HepG2 (cell line): ENCODE measurements around the gene MGLL.

Experiments
- CENPT ChIP-seq: sonication (generic); formaldehyde crosslinking; IDR thresholded peaks from 2 replicates; pipeline ENCODE4 v1.8.0; 2022; ENCODE audit warnings: low read depth, mild to moderate bottlenecking, moderate library complexity, missing genetic modification reagents
- CREB1 ChIP-seq, 2 experiments: fragments of 450-650 bp in 1 of 2; IDR thresholded peaks; 2 replicates each; pipeline ENCODE4 v1.6.1; 2016 to 2017; ENCODE audit warnings: control low read depth in 1 of 2, mild to moderate bottlenecking in 1 of 2, missing compliant biosample characterization in 1 of 2, missing genetic modification characterization in 1 of 2
- GABPB1 ChIP-seq: IDR thresholded peaks from 2 replicates; pipeline ENCODE4 v1.6.1; 2016; ENCODE audit warnings: mild to moderate bottlenecking, missing genetic modification reagents, moderate library complexity, missing compliant biosample characterization
- HNF4G ChIP-seq, 2 experiments: sonication (generic) in 1 of 2; formaldehyde crosslinking in 1 of 2; IDR thresholded peaks; 2 replicates each; pipeline versions ENCODE4 v1.4.0 to v1.6.1; 2011 to 2020; ENCODE audit warnings: borderline replicate concordance in 2 of 2, low read depth in 2 of 2, mild to moderate bottlenecking in 2 of 2, low read length in 1 of 2, missing genetic modification reagents in 1 of 2, moderate library complexity in 1 of 2
- PHF21A ChIP-seq: sonication (generic); formaldehyde crosslinking; IDR thresholded peaks from 2 replicates; pipeline ENCODE4 v1.5.0; 2020; ENCODE audit warnings: mild to moderate bottlenecking, missing genetic modification reagents
- POLR2A ChIP-seq, 2 experiments: IDR thresholded peaks; 2 replicates each; pipeline ENCODE4 v1.6.1; 2011; ENCODE audit warnings: low read depth in 2 of 2, low read length in 2 of 2, mild to moderate bottlenecking in 1 of 2, moderate library complexity in 1 of 2; ENCODE audit not compliant: insufficient read depth in 1 of 2
- RFX5 ChIP-seq: IDR thresholded peaks from 2 replicates; pipeline ENCODE4 v1.6.1; 2011; ENCODE audit warnings: low read depth, low read length, improper control_type of control experiment
- SNAPC2 ChIP-seq: sonication (generic); formaldehyde crosslinking; IDR thresholded peaks from 2 replicates; pipeline ENCODE4 v1.8.1; 2022; ENCODE audit warnings: mild to moderate bottlenecking, missing genetic modification reagents
- TF ChIP-seq, protein P1 (sequence below): sonication (generic); formaldehyde crosslinking; IDR thresholded peaks from 2 replicates; pipeline ENCODE4; 2020; ENCODE audit warnings: missing genetic modification reagents, mild to moderate bottlenecking, borderline replicate concordance
- TF ChIP-seq, protein P2 (sequence below), 2 experiments: IDR thresholded peaks; 2 replicates each; pipeline ENCODE4 v1.6.1; 2011 to 2012; ENCODE audit warnings: low read length in 2 of 2, borderline replicate concordance in 1 of 2, low read depth in 1 of 2, mild to moderate bottlenecking in 1 of 2, moderate library complexity in 1 of 2
- TF ChIP-seq, protein P3 (sequence below): sonication (generic); formaldehyde crosslinking; IDR thresholded peaks from 2 replicates; pipeline ENCODE4 v1.5.0; 2020; ENCODE audit warnings: mild to moderate bottlenecking, missing genetic modification reagents, moderate library complexity
- TF ChIP-seq, protein P4 (sequence below): sonication (generic); formaldehyde crosslinking; IDR thresholded peaks from 2 replicates; pipeline ENCODE4 v1.4.0; 2020; ENCODE audit warnings: missing genetic modification reagents

DNA sequence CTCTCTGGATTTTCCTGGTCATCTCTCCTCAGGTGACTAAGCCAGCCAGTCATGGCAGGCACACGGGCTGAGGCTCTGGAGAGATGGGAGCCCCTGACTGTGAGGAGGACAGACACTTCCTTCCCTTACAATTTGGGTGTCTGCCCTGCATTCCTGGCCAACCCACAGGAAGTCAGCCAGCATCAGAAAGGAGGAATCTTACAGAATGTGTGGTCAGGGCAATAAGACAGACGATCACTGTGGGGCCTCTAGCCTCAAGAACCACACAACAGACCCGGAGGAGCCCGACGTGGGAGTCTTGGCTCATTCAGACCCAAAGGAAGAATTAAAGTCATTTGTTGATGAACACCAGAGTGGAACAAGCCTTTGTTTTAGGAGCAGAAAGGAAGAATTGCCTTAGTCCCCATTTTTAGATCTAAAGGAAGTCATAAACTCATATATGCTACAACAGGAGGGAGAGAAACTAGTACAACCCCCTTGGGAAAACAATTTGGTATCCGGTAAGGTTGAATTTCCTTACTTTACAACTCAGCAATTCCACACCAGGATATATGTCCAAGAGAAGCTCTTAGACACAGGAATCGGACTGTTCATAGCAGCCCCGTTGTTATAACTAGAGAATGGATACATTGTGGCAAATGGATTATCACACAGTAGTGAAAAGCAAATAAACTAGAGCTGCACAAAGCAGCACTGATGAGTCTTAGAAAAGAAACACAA, 87.4 kb downstream of the MGLL start:
- TF ChIP-seq POLR2A (IDR thresholded peaks at IDR 0.05; ENCODE audit: insufficient read depth in 1 of 2, low read depth in 2 of 2, low read length in 2 of 2) (no peak), GABPB1 (CRISPR knock-in tag) (no peak), SNAPC2 (CRISPR knock-in tag) (no peak), CENPT (CRISPR knock-in tag) (no peak), HNF4G (IDR thresholded peaks at IDR 0.05; ENCODE audit: borderline replicate concordance, low read depth, low read length) (no peak), HNF4G (CRISPR knock-in tag; IDR thresholded peaks at IDR 0.05; ENCODE audit: borderline replicate concordance, low read depth) (no peak), RFX5 (no peak), PHF21A (CRISPR knock-in tag) (no peak), CREB1 (IDR thresholded peaks at IDR 0.05) (no peak), CREB1 (CRISPR knock-in tag; IDR thresholded peaks at IDR 0.05) (no peak)
- TF ChIP-seq, protein P1, sequence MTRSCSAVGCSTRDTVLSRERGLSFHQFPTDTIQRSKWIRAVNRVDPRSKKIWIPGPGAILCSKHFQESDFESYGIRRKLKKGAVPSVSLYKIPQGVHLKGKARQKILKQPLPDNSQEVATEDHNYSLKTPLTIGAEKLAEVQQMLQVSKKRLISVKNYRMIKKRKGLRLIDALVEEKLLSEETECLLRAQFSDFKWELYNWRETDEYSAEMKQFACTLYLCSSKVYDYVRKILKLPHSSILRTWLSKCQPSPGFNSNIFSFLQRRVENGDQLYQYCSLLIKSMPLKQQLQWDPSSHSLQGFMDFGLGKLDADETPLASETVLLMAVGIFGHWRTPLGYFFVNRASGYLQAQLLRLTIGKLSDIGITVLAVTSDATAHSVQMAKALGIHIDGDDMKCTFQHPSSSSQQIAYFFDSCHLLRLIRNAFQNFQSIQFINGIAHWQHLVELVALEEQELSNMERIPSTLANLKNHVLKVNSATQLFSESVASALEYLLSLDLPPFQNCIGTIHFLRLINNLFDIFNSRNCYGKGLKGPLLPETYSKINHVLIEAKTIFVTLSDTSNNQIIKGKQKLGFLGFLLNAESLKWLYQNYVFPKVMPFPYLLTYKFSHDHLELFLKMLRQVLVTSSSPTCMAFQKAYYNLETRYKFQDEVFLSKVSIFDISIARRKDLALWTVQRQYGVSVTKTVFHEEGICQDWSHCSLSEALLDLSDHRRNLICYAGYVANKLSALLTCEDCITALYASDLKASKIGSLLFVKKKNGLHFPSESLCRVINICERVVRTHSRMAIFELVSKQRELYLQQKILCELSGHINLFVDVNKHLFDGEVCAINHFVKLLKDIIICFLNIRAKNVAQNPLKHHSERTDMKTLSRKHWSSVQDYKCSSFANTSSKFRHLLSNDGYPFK (CRISPR knock-in tag), result no peak
- TF ChIP-seq, protein P2, sequence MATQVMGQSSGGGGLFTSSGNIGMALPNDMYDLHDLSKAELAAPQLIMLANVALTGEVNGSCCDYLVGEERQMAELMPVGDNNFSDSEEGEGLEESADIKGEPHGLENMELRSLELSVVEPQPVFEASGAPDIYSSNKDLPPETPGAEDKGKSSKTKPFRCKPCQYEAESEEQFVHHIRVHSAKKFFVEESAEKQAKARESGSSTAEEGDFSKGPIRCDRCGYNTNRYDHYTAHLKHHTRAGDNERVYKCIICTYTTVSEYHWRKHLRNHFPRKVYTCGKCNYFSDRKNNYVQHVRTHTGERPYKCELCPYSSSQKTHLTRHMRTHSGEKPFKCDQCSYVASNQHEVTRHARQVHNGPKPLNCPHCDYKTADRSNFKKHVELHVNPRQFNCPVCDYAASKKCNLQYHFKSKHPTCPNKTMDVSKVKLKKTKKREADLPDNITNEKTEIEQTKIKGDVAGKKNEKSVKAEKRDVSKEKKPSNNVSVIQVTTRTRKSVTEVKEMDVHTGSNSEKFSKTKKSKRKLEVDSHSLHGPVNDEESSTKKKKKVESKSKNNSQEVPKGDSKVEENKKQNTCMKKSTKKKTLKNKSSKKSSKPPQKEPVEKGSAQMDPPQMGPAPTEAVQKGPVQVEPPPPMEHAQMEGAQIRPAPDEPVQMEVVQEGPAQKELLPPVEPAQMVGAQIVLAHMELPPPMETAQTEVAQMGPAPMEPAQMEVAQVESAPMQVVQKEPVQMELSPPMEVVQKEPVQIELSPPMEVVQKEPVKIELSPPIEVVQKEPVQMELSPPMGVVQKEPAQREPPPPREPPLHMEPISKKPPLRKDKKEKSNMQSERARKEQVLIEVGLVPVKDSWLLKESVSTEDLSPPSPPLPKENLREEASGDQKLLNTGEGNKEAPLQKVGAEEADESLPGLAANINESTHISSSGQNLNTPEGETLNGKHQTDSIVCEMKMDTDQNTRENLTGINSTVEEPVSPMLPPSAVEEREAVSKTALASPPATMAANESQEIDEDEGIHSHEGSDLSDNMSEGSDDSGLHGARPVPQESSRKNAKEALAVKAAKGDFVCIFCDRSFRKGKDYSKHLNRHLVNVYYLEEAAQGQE (IDR thresholded peaks at IDR 0.05; ENCODE audit: borderline replicate concordance in 1 of 2, low read depth in 1 of 2, low read length in 2 of 2), result no peak
- TF ChIP-seq, protein P3, sequence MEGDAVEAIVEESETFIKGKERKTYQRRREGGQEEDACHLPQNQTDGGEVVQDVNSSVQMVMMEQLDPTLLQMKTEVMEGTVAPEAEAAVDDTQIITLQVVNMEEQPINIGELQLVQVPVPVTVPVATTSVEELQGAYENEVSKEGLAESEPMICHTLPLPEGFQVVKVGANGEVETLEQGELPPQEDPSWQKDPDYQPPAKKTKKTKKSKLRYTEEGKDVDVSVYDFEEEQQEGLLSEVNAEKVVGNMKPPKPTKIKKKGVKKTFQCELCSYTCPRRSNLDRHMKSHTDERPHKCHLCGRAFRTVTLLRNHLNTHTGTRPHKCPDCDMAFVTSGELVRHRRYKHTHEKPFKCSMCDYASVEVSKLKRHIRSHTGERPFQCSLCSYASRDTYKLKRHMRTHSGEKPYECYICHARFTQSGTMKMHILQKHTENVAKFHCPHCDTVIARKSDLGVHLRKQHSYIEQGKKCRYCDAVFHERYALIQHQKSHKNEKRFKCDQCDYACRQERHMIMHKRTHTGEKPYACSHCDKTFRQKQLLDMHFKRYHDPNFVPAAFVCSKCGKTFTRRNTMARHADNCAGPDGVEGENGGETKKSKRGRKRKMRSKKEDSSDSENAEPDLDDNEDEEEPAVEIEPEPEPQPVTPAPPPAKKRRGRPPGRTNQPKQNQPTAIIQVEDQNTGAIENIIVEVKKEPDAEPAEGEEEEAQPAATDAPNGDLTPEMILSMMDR (CRISPR knock-in tag), result no peak
- TF ChIP-seq, protein P4, sequence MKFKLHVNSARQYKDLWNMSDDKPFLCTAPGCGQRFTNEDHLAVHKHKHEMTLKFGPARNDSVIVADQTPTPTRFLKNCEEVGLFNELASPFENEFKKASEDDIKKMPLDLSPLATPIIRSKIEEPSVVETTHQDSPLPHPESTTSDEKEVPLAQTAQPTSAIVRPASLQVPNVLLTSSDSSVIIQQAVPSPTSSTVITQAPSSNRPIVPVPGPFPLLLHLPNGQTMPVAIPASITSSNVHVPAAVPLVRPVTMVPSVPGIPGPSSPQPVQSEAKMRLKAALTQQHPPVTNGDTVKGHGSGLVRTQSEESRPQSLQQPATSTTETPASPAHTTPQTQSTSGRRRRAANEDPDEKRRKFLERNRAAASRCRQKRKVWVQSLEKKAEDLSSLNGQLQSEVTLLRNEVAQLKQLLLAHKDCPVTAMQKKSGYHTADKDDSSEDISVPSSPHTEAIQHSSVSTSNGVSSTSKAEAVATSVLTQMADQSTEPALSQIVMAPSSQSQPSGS (CRISPR knock-in tag), result no peak
